GM12878 (cell line): ENCODE measurements around the gene UTP20. TPM values are rescaled to one million over a fixed set of nuclear protein-coding genes. Genes with fewer than 3 reads are reported as not detected.

Experiments
- ATAC-seq: fragments of 200-7000 bp; cut with Tn5 transposase; 3 replicates; pipeline ENCODE4 v1.9.1; 2020; ENCODE audit warnings: mild to moderate bottlenecking, moderate library complexity
- BruUV-seq: library from RNA; stranded (reverse); fragments of 400-500 nt; replicated peaks from 2 replicates; lab custom pipeline; 2021; lab: Mats Ljungman, UMichigan
- CTCF ChIA-PET: fragments of 300-600 bp; sonication (Branson Sonifier 250); formaldehyde crosslinking; extraction: SDS; loops from one replicate; lab custom pipeline; 2021; ENCODE audit warnings: inconsistent platforms; lab: Yijun Ruan, JAX
- POLR2A ChIA-PET: fragments of 350-600 bp; formaldehyde crosslinking; extraction: SDS; loops from one replicate; lab custom pipeline; 2021; ENCODE audit warnings: inconsistent platforms; lab: Charles Lee
- RAD21 ChIA-PET: fragments of 300-600 bp; sonication (Branson Sonifier 250); formaldehyde crosslinking; loops from one replicate; lab custom pipeline; 2023; ENCODE audit warnings: antibody characterized with exemption; ENCODE audit not compliant: unreplicated experiment; lab: Charles Lee
- SMC1A ChIA-PET: fragments of 300-600 bp; sonication (Branson Sonifier 250); formaldehyde crosslinking; loops from one replicate; lab custom pipeline; 2023; ENCODE audit not compliant: unreplicated experiment, uncharacterized antibody; lab: Charles Lee
- DNase-seq: peaks from one replicate; pipeline ENCODE4 v3.0.0-alpha.2; 2011; ENCODE audit warnings: low read depth, low spot score
- FAIRE-seq: peaks from 3 replicates; lab custom pipeline; 2011; peaks lifted over from hg19 to GRCh38; lab: Jason Lieb, UNC
- H2AFZ ChIP-seq: 2 replicates; pipeline ENCODE4 v1.6.0; 2011; ENCODE audit warnings: low read depth, low read length, control low read depth; ENCODE audit not compliant: control insufficient read depth
- H3K27ac ChIP-seq: 2 replicates; pipeline ENCODE4 v1.5.1; 2011; ENCODE audit warnings: control low read depth; ENCODE audit not compliant: control insufficient read depth, insufficient read depth
- H3K27me3 ChIP-seq, 2 experiments: replicated peaks in 1 of 2; 2 replicates each; pipeline versions ENCODE4 v1.6.0 to v1.6.1; 2011; ENCODE audit warnings: low read length in 1 of 2; ENCODE audit not compliant: control insufficient read depth in 2 of 2, insufficient read depth in 2 of 2
- H3K36me3 ChIP-seq, 2 experiments: 2 replicates each; pipeline ENCODE4 v1.5.1; 2011; ENCODE audit warnings: low read length in 1 of 2; ENCODE audit not compliant: control insufficient read depth in 2 of 2, insufficient read depth in 2 of 2
- H3K4me1 ChIP-seq: 2 replicates; pipeline ENCODE4 v1.6.1; 2011; ENCODE audit warnings: mild to moderate bottlenecking, low read length, moderate library complexity, mixed read lengths; ENCODE audit not compliant: control insufficient read depth, insufficient read depth
- H3K4me2 ChIP-seq: 2 replicates; pipeline ENCODE4 v1.6.0; 2011; ENCODE audit warnings: control low read depth; ENCODE audit not compliant: control insufficient read depth, insufficient read depth
- H3K4me3 ChIP-seq: fragments of 200-600 bp; sonication (generic); 2 replicates; pipeline ENCODE4 v1.5.1; 2016
- H3K79me2 ChIP-seq: 2 replicates; pipeline ENCODE4 v1.6.0; 2011; ENCODE audit warnings: low read length; ENCODE audit not compliant: control insufficient read depth, insufficient read depth
- H3K9ac ChIP-seq: 2 replicates; pipeline ENCODE4 v1.8.0; 2011; ENCODE audit warnings: low read length, control low read depth, mixed read lengths; ENCODE audit not compliant: control insufficient read depth, insufficient read depth
- H3K9me3 ChIP-seq: replicated peaks from 3 replicates; pipeline ENCODE4 v1.5.1; 2011; ENCODE audit warnings: mild to moderate bottlenecking, low read length; ENCODE audit not compliant: control insufficient read depth, insufficient read depth
- H4K20me1 ChIP-seq: 2 replicates; pipeline ENCODE4 v1.6.0; 2011; ENCODE audit not compliant: control insufficient read depth, insufficient read depth
- CEBPB ChIP-seq, 2 experiments: fragments of 150-350 bp in 1 of 2; IDR thresholded peaks; 2 replicates each; pipeline ENCODE4 v1.6.1; 2012 to 2014; ENCODE audit warnings: low read depth in 2 of 2, low read length in 2 of 2, borderline replicate concordance in 1 of 2, inconsistent platforms in 1 of 2
- DPF2 ChIP-seq: fragments of 450-650 bp; IDR thresholded peaks from 2 replicates; pipeline ENCODE4 v1.6.1; 2017; ENCODE audit warnings: mild to moderate bottlenecking
- SPI1 ChIP-seq: IDR thresholded peaks from 2 replicates; pipeline ENCODE4 v1.6.1; 2011; ENCODE audit warnings: low read depth, mild to moderate bottlenecking, low read length, moderate library complexity, borderline replicate concordance; ENCODE audit not compliant: insufficient read depth
- SREBF1 ChIP-seq: IDR thresholded peaks from 2 replicates; pipeline ENCODE4 v1.6.1; 2012; ENCODE audit warnings: mild to moderate bottlenecking, low read length
- STAT3 ChIP-seq: IDR thresholded peaks from 2 replicates; pipeline ENCODE4 v1.6.1; 2011; ENCODE audit warnings: low read depth, low read length, improper control_type of control experiment
- ZNF217 ChIP-seq: fragments of 450-650 bp; IDR thresholded peaks from 2 replicates; pipeline ENCODE4 v1.6.1; 2017; ENCODE audit warnings: antibody characterized with exemption, mild to moderate bottlenecking
- ZNF622 ChIP-seq: fragments of 450-650 bp; IDR thresholded peaks from 2 replicates; pipeline ENCODE4 v1.6.1; 2017; ENCODE audit warnings: mild to moderate bottlenecking, inconsistent platforms
- ZZZ3 ChIP-seq: IDR thresholded peaks from 2 replicates; pipeline ENCODE4 v1.6.1; 2011; ENCODE audit warnings: low read depth; ENCODE audit not compliant: control insufficient read depth, insufficient read length
- WGBS: methylation state at CpG from one replicate; pipeline ENCODE4 v1.1.6; 2016; ENCODE audit warnings: low lambda C conversion rate; ENCODE audit not compliant: insufficient replicate concordance, insufficient coverage; ENCODE audit errors: missing lambda C conversion rate; 5-methylcytosine and 5-hydroxymethylcytosine counted together
- in situ Hi-C: fragments of 300-500 bp; cut with MboI; formaldehyde crosslinking; loops from 9 replicates; pipeline ENCODE4 v1.14.3; 2018; ENCODE audit warnings: mixed read lengths
- intact Hi-C: fragments of 100-400 bp; cut with micrococcal nuclease; formaldehyde crosslinking; loops from one replicate; pipeline ENCODE4 v1.14.2; 2022; ENCODE audit not compliant: unreplicated experiment
- polyA plus RNA-seq, 11 experiments: library from polyadenylated mRNA; depleted of rRNA in 4 of 11; unstranded in 6 of 11; stranded (reverse) in 5 of 11; fragments of >200 nt; fragmentation: Nextera tagmentation in 4 of 11; fragmentation: Illumina TruSeq in 1 of 11; extraction: Ambion mirVana in 4 of 11; extraction: Trizol in 1 of 11; gene quantifications; 1 replicate in 1 of 11; 2 replicates in 10 of 11; pipeline versions ENCODE4 v1.2.1 to v1.2.3, GENCODE V29; 2011 to 2016; ENCODE audit warnings: inconsistent platforms in 2 of 11, missing spikeins in 2 of 11, low read depth in 1 of 11
- total RNA-seq, 4 experiments: library from RNA; depleted of rRNA in 3 of 4; stranded (reverse); fragments of >200 nt in 3 of 4; fragmentation: Illumina TruSeq in 1 of 4; extraction: Trizol in 1 of 4; gene quantifications; 2 replicates each; pipeline versions ENCODE4 v1.2.1 to v1.2.3, GENCODE V29; 2013 to 2021
- TF ChIP-seq, protein P1 (sequence below): fragments of 450-650 bp; IDR thresholded peaks from 2 replicates; pipeline ENCODE4 v1.6.1; 2016; ENCODE audit warnings: mild to moderate bottlenecking
- TF ChIP-seq, protein P2 (sequence below): IDR thresholded peaks from 2 replicates; pipeline ENCODE4 v1.6.1; 2011; ENCODE audit warnings: mild to moderate bottlenecking, low read depth, low read length, moderate library complexity; ENCODE audit not compliant: insufficient replicate concordance
- TF ChIP-seq, protein P3 (sequence below): fragments of 450-650 bp; IDR thresholded peaks from 2 replicates; pipeline ENCODE4 v1.6.1; 2018; ENCODE audit warnings: mild to moderate bottlenecking, low read depth, moderate library complexity; ENCODE audit not compliant: partially characterized antibody

Gene UTP20
- total and polyA plus RNA-seq, 10 of the 15 experiments (the other 5 are each of a cell fraction or from before 2014, with no cell fraction given), result 3.6 to 25.6 (median 16.7) TPM

DNA sequence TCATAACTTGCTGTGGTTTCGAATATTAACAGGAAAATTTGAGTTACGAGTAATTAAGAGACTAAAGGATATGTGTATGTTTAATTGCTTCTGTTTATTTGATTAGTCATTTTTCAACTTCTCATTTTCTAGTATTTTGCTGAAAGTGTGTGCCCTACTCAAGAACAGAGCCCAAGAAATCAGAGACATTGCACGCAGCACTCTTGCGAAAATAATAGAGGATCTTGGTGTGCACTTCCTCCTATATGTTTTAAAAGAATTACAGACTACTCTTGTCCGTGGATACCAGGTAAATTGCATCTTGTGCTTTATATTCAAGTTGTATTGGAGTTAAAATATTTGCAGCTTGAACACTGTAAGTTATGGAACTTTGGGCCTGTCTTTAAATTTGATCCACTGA, 76.9 kb downstream of the UTP20 start:
- H3K9ac ChIP-seq, result no peak overlapping the region
- ChIA-PET RAD21 (no interaction called here), SMC1A (no interaction called here), CTCF (no interaction called here), POLR2A (no interaction called here)
- H3K27me3 ChIP-seq, result no peaks in the 10 kb centered on the region
- no peaks in the 10 kb centered on the region for H4K20me1 ChIP-seq
- ATAC-seq (no peak), DNase-seq (no peak), FAIRE-seq (no peak)
- TF ChIP-seq, protein P1, sequence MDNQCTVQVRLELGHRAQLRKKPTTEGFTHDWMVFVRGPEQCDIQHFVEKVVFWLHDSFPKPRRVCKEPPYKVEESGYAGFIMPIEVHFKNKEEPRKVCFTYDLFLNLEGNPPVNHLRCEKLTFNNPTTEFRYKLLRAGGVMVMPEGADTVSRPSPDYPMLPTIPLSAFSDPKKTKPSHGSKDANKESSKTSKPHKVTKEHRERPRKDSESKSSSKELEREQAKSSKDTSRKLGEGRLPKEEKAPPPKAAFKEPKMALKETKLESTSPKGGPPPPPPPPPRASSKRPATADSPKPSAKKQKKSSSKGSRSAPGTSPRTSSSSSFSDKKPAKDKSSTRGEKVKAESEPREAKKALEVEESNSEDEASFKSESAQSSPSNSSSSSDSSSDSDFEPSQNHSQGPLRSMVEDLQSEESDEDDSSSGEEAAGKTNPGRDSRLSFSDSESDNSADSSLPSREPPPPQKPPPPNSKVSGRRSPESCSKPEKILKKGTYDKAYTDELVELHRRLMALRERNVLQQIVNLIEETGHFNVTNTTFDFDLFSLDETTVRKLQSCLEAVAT, result no peak
- TF ChIP-seq, protein P2, sequence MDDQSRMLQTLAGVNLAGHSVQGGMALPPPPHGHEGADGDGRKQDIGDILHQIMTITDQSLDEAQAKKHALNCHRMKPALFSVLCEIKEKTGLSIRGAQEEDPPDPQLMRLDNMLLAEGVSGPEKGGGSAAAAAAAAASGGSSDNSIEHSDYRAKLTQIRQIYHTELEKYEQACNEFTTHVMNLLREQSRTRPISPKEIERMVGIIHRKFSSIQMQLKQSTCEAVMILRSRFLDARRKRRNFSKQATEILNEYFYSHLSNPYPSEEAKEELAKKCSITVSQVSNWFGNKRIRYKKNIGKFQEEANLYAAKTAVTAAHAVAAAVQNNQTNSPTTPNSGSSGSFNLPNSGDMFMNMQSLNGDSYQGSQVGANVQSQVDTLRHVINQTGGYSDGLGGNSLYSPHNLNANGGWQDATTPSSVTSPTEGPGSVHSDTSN, result no peak
- no peak for TF ChIP-seq SPI1
- no peak for TF ChIP-seq ZNF217
- no peak for TF ChIP-seq DPF2
- TF ChIP-seq ZNF622, result no peak
- TF ChIP-seq ZZZ3, result no peak
- TF ChIP-seq CEBPB (IDR thresholded peaks at IDR 0.05; ENCODE audit: borderline replicate concordance in 1 of 2, low read depth in 2 of 2, low read length in 2 of 2), result no peak
- TF ChIP-seq, protein P3, sequence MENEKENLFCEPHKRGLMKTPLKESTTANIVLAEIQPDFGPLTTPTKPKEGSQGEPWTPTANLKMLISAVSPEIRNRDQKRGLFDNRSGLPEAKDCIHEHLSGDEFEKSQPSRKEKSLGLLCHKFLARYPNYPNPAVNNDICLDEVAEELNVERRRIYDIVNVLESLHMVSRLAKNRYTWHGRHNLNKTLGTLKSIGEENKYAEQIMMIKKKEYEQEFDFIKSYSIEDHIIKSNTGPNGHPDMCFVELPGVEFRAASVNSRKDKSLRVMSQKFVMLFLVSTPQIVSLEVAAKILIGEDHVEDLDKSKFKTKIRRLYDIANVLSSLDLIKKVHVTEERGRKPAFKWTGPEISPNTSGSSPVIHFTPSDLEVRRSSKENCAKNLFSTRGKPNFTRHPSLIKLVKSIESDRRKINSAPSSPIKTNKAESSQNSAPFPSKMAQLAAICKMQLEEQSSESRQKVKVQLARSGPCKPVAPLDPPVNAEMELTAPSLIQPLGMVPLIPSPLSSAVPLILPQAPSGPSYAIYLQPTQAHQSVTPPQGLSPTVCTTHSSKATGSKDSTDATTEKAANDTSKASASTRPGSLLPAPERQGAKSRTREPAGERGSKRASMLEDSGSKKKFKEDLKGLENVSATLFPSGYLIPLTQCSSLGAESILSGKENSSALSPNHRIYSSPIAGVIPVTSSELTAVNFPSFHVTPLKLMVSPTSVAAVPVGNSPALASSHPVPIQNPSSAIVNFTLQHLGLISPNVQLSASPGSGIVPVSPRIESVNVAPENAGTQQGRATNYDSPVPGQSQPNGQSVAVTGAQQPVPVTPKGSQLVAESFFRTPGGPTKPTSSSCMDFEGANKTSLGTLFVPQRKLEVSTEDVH, result no peak
- TF ChIP-seq SREBF1, result no peak
- no peak for TF ChIP-seq STAT3
- no peaks in the 10 kb centered on the region for H3K4me1 ChIP-seq
- no peak overlapping the region for H3K4me2 ChIP-seq
- no peaks in the 10 kb centered on the region for H3K9me3 ChIP-seq
- no TSS peak for BruUV-seq
- no peaks in the 10 kb centered on the region for H3K79me2 ChIP-seq
- intact Hi-C loops (no loop called here), in situ Hi-C loops (no loop called here)
- WGBS, result 94% methylated on average over 5 of the region's 5 CpGs
- H3K36me3 ChIP-seq, result peaks cover 0 to 14% of the 10 kb centered on the region in 2 experiments; a peak in 3 of 4 replicates
- H2AFZ ChIP-seq, result no peak overlapping the region
- H3K4me3 ChIP-seq, result no peak overlapping the region
- no peak overlapping the region for H3K27ac ChIP-seq
